HFFc6 (cell line): ENCODE results near the gene GALNT18. TPM values are rescaled to one million over a fixed set of nuclear protein-coding genes. Genes with fewer than 3 reads are reported as not detected.

Experiments
- DNase-seq: peaks from one replicate; pipeline ENCODE4 v3.0.0-alpha.2; 2018
- H3K27ac Mint-ChIP-seq: 2 replicates; pipeline ENCODE4 v1.8.0; 2020; ENCODE audit warnings: mild to moderate bottlenecking, mixed read lengths
- H3K27me3 Mint-ChIP-seq: 2 replicates; pipeline ENCODE4 v1.8.0; 2021; ENCODE audit warnings: mild to moderate bottlenecking, moderate library complexity, mixed read lengths; ENCODE audit not compliant: insufficient read depth
- H3K36me3 Mint-ChIP-seq: 2 replicates; pipeline ENCODE4 v1.8.0; 2021; ENCODE audit warnings: low read depth, mixed read lengths
- H3K4me1 Mint-ChIP-seq: 2 replicates; pipeline ENCODE4 v1.8.0; 2020; ENCODE audit warnings: low read depth, mixed read lengths
- H3K4me3 Mint-ChIP-seq: 2 replicates; pipeline ENCODE4 v1.8.0; 2020; ENCODE audit warnings: mild to moderate bottlenecking, moderate library complexity, mixed read lengths
- H3K9me3 Mint-ChIP-seq: 2 replicates; pipeline ENCODE4 v1.8.0; 2020; ENCODE audit warnings: mild to moderate bottlenecking, mixed read lengths
- CTCF ChIP-seq: fragments of 200-600 bp; sonication (generic); IDR thresholded peaks from 2 replicates; pipeline ENCODE4 v1.5.0; 2021; ENCODE audit warnings: antibody characterized with exemption, mild to moderate bottlenecking
- total RNA-seq, 6 experiments: library from RNA; stranded (reverse); fragmentation: NEBNext Ultra II Directional; extraction: Animal tissue kit (Norgen Biotek cat#: 25700); gene quantifications; 2 replicates in 1 of 6; 3 replicates in 5 of 6; pipeline ENCODE4 v1.2.3, GENCODE V29; 2021

Gene GALNT18
- total RNA-seq, 6 experiments from 2014 or later = 2.7 to 13.7 (median 12.4) TPM

- Mint-ChIP-seq H3K9me3 (no peaks in the 10 kb centered on the region), H3K27me3 (peaks cover 18% of the 10 kb centered on the region), H3K27ac (no peak overlapping the region), H3K36me3 (no peaks in the 10 kb centered on the region), H3K4me3 (no peak overlapping the region), H3K4me1 (peaks cover 6% of the 10 kb centered on the region; the same call in 1 of the 2 replicates)
- TF ChIP-seq CTCF = no peak
- no peak for DNase-seq
Measured at GRCh38 chr11:11378184-11378940, 243.4 kb downstream of the GALNT18 start.

- no peak for TF ChIP-seq CTCF
- H3K4me3 Mint-ChIP-seq = no peak overlapping the region
- H3K9me3 Mint-ChIP-seq = no peaks in the 10 kb centered on the region
- no peak for DNase-seq
- no peaks in the 10 kb centered on the region for H3K4me1 Mint-ChIP-seq
- no peak overlapping the region for H3K27ac Mint-ChIP-seq
- no peaks in the 10 kb centered on the region for H3K36me3 Mint-ChIP-seq
- H3K27me3 Mint-ChIP-seq = peaks cover 25% of the 10 kb centered on the region
Measured at GRCh38 chr11:11374358-11375148, 247.3 kb downstream of the GALNT18 start.

DNA sequence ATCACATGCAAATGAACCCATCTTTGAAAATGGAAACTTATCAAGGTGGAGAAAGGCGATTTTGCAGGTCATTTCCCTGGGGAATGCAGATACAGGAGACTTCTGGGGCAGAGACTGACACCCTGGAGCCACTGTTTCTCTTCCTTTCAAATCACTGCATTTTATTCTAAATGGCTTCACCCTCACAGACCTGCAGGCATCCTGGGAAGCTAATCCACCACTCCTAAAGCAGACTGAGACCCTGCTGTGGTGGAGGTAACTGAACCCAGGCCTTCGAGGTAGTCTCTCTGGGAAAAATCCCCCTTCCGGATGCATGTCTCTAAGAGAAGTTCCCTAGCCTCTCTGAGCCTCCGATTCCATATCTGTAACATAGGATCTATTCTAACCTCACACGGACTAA lies 247.9 kb downstream of the GALNT18 start:
- DNase-seq = no peak
- Mint-ChIP-seq H3K27me3 (peaks cover 25% of the 10 kb centered on the region), H3K9me3 (no peaks in the 10 kb centered on the region), H3K27ac (no peak overlapping the region), H3K36me3 (0 out of 2 replicates have a peak, but pooled peaks cover under 1% of the 10 kb centered on the region), H3K4me1 (no peaks in the 10 kb centered on the region), H3K4me3 (no peak overlapping the region)
- no peak for TF ChIP-seq CTCF

- H3K9me3 Mint-ChIP-seq = peaks cover 5% of the 10 kb centered on the region
- no peak overlapping the region for H3K27ac Mint-ChIP-seq
- no peaks in the 10 kb centered on the region for H3K4me1 Mint-ChIP-seq
- no peak overlapping the region for H3K4me3 Mint-ChIP-seq
- no peak for DNase-seq
- peaks cover 19% of the 10 kb centered on the region for H3K27me3 Mint-ChIP-seq
- TF ChIP-seq CTCF = no peak
- peaks cover 11% of the 10 kb centered on the region; the same call in 1 of the 2 replicates for H3K36me3 Mint-ChIP-seq
Measured at GRCh38 chr11:11372461-11372860, 249.3 kb downstream of the GALNT18 start.

GRCh38 chr11:11370962-11371303 lies 250.9 kb downstream of the GALNT18 start:
- DNase-seq = no peak
- H3K36me3 Mint-ChIP-seq = peaks cover 11% of the 10 kb centered on the region; the same call in 1 of the 2 replicates
- peaks cover 18% of the 10 kb centered on the region; the same call in 1 of the 2 replicates for H3K27me3 Mint-ChIP-seq
- no peak for TF ChIP-seq CTCF
- H3K4me3 Mint-ChIP-seq = no peak overlapping the region
- H3K9me3 Mint-ChIP-seq = peaks cover 5% of the 10 kb centered on the region
- no peak overlapping the region for H3K27ac Mint-ChIP-seq
- no peaks in the 10 kb centered on the region for H3K4me1 Mint-ChIP-seq
